MM.1S (cell line): ENCODE results near the gene SUSD2.

Experiments used
- CTCF ChIP-seq: fragments of 300-600 bp; sonication (generic); IDR thresholded peaks from 2 replicates; pipeline ENCODE4 v1.5.1; 2016; ENCODE audit warnings: antibody characterized with exemption, low read length, mixed read lengths
- EZH2 ChIP-seq: fragments of 300-600 bp; sonication (generic); optimal IDR thresholded peaks from 2 replicates; pipeline ENCODE3; 2017; ENCODE audit warnings: low read depth, mild to moderate bottlenecking, antibody characterized with exemption, low read length, mixed read lengths
- EZH2phosphoT487 ChIP-seq: fragments of 300-600 bp; sonication (generic); IDR thresholded peaks from 2 replicates; pipeline ENCODE4 v1.6.1; 2018; ENCODE audit warnings: antibody characterized with exemption, low read length

- no peak for TF ChIP-seq EZH2
- TF ChIP-seq CTCF, result peak; percentile 83
- TF ChIP-seq EZH2phosphoT487, result no peak
Measured at GRCh38 chr22:24175160-24175808, 6.0 kb upstream of the SUSD2 start.
